Stimulated activated CD8-positive, alpha-beta memory T cell treated with anti-CD3 and anti-CD28 coated beads, Interleukin-12 subunit alpha, Interleukin-12 subunit beta, amount 100 ng/mL, for 24 hours (primary cell): Measurements from ENCODE around the gene GNMT.
"Not testable (repeated sequence)": the region's sequence is repeated elsewhere in the genome, so short reads cannot be mapped to it uniquely, and the experiment has no call there.

Source experiments
- DNase-seq: peaks from one replicate; pipeline ENCODE4 v3.0.0-alpha.2; 2020; ENCODE audit errors: extremely low read depth

The GNMT gene

GRCh38 chr6:42941356-42941755, 19.2 kb upstream of the GNMT start:
- not testable (repeated sequence) for DNase-seq

DNA sequence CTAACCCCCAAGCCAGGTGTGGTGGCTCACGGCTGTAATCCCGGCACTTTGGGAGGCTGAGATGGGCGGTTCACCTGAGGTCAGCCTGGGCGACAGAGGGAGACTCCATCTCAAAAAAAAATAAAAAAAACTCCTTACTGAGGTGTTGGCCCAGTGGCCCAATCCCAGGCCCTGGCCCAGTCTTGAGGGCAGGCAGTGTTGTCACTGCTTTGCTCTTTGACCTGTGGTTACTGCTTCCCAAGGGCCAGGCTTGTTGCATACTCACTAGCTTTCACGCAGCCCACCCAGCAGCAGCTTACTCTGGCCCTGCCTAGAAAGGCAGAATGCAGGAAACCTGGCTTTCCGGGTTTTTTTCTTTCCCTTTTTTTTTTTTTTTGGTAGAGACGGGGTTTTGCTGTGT, 18.1 kb upstream of the GNMT start:
- DNase-seq: no peak

GRCh38 chr6:42947950-42948349, 12.6 kb upstream of the GNMT start:
- no peak for DNase-seq

GRCh38 chr6:42952389-42952788, 8.2 kb upstream of the GNMT start:
- no peak for DNase-seq

- DNase-seq: not testable (repeated sequence)
Measured at GRCh38 chr6:42954405-42954804, 6.1 kb upstream of the GNMT start.

- DNase-seq: no peak
Measured at GRCh38 chr6:42958125-42958524, 2.4 kb upstream of the GNMT start.

DNA sequence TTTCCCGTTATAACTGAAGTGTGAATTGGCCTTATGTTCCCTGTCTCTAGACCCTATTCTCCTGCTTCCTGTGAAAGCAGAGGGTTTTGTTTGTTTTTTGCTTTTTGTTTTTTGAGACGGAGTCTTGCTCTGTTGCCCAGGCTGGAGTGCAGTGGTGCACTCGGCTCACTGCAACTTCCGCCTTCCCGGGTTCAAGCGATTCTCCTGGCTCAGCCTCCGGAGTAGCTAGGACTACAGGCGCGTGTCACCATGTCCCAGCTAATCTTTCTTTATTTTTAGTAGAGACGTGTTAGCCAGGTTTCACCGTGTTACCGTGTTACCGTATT, 674 bp upstream of the GNMT start:
- DNase-seq: no peak

DNA sequence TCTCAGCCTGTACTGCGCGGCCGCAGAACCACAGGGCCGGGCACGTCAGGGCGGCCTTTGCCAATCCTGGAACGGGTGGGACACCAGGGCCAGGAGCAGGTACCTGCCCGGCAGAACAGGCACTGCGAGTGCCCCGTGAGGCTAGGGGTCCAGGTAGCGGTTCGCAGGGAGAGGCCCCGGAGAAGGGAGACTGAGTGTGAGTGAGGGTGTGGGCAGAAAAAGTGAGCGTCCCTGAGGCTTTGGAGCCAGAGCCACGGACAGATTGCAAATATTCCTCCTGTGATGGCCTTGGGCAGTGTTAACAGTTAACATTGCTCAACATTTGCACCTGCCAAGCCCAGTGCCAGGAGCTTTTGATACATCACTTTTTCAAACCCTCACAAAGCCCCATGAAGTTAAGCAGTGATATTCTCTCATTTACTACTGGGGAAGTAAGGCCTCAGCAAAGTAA, 491 bp downstream of the GNMT start:
- DNase-seq: no peak

DNA sequence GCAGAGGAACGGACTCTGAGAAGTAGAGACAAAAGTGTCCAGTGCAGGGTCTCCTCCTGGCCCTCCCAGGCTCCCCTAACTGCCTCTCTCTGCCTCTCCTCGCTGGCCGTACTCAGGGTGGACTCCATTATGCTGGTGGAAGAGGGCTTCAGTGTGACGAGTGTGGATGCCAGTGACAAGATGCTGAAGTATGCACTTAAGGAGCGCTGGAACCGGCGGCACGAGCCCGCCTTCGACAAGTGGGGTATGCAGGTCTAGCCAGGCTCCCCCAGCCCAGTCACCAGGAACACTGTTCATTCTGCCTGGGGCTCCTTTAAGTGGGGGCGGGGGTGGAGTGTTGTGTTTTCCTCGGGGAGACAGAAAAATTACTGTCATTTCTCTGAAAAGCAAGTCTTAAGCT, 1.5 kb downstream of the GNMT start:
- no peak for DNase-seq

GRCh38 chr6:42962502-42963178, 2.1 kb downstream of the GNMT start:
- no peak for DNase-seq

- no peak for DNase-seq
Measured at GRCh38 chr6:42963179-42963854, 2.8 kb downstream of the GNMT start.

- DNase-seq: no peak
Measured at GRCh38 chr6:42963855-42964605, 3.5 kb downstream of the GNMT start.

- no peak for DNase-seq
Measured at GRCh38 chr6:42966571-42966970, 6.0 kb downstream of the GNMT start.

GRCh38 chr6:42967228-42967627, 6.7 kb downstream of the GNMT start:
- no peak for DNase-seq

DNA sequence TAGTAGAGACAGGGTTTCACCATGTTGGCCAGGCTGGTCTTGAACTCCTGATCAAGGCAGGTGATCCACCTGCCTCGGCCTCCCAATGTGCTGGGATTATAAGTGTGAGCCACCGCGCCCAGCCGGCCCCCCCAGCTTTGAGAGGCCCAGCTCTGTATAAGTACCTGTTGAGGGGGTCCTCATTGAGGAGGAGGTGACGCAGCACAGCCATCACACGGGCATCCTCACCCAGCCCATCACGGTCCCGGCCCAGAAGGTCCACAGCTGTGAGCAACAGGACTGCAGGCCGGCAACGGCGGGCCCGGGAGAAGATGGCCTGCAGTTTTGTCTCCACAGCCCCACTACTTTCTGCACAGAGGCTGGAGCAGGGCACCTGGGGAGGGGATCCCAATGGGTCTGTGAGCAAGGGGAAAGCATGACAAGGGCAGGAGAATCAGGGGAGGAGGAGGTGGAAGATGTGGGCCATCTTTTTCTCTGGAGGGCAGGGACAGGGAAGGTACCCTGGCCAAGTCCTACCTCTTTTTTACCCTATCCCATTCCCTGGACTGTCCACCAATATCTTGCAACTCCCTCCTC, 7.7 kb downstream of the GNMT start:
- no peak for DNase-seq

DNA sequence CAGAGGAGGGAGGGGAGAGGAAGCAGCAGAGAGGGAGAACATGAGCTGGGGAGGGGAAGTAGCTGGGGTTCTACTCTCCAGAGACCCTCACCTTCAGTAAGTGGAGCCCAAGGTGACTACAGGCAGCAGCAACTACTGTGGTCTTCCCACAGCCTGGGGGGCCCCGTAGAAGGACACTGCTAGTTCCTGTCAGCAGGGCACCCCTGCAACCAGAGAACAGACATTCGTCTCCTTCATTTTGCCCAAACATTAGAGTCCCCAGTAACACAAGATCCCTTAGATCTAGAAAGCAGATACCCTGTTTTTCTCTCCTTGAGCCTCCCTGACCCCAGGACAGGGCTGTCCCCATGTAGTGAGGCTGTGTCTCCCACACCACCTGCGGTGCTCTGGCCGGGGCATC, 8.2 kb downstream of the GNMT start:
- no peak for DNase-seq

DNA sequence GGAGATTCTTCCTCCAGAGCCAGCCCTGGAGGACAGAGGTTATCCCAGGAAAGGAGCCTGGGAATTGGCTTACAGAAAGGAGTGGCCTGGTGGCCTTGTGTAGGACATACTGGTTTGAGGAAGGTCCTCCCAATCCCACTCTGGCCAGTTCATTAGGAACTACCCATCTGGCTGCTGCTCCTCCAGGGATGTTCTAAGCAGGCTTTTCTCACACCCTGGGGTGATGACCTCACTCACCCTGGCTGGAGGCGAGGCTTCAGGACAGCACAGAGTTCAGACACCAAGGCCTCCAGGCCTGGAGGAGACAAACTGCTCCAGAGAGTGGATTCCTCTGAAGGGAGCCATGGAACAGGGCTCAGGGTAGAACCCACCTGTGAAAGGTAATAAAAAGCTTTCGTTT, 8.9 kb downstream of the GNMT start:
- no peak for DNase-seq

- no peak for DNase-seq
Measured at GRCh38 chr6:42969934-42970333, 9.4 kb downstream of the GNMT start.

DNA sequence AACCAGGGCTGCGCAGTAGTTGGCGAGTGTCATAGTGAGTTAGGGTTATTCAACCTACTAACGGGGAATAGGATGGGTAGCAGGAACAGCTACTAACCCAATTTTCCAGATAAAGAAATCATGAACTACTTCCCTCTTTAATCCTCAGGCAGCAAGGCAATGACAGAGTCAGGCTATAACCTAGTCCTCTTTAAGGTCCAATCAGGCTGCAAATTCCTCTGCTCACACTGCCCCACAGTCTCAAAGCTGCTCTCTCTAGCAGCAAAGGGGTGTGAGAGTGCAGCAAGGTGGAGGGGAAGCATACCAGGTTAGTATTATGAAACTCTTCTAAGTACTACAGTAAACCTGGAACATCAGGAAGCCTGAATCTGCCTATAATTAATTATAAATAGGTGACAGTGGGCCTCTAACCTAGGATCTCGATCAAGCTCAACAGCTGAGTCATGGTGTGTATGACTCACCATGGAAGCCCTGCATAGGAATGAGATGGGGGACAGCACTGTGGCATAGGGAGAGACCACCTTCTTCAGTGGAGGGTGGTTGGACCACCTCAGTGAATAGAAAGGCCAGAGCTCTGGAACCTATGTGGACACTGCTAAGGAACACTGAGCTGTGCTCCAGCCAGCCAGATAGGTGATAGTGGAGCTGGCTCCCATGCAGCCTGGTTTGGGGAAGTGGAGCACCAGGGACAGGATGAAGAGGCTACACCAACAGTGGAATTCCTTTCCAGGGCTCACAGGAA, 10.5 kb downstream of the GNMT start:
- no peak for DNase-seq

- no peak for DNase-seq
Measured at GRCh38 chr6:42971746-42972327, 11.3 kb downstream of the GNMT start.

DNA sequence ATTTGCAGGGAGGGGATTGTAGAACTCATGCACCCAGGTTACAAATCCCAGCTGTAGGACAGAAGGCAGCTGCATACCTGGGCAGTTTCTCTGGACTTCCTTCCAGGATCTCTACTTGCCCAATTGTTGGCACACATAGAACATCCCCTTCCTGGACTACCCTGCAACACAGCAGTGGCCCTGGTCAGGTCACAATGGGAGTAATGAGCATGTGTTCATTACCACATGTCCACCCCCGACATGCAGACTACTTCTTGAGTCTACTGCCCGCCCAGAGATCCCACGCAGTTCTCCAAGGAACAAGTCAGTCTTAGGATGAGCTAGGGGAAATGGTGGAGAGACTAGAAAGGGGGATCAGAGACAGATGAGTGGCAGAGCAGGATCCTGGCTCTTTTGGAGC, 13.4 kb downstream of the GNMT start:
- no peak for DNase-seq
